Measurements from ENCODE around the gene PAPOLA. TPM values are rescaled to one million over a fixed set of nuclear protein-coding genes. Genes with fewer than 3 reads are reported as not detected.
A peak's percentile ranks its signal among the peaks of the same experiment; 100 is the strongest.

PAPOLA gene
- total RNA-seq, 2 donors from 2014 or later: 163 to 255 TPM

- Mint-ChIP-seq H3K9me3 (no peaks in the 10 kb centered on the region), H3K27ac (peak overlapping the region; percentile 62), H3K36me3 (ENCODE audit: low read depth) (peaks cover 91% of the 10 kb centered on the region), H3K4me3 (no peak overlapping the region), H3K27me3 (no peaks in the 10 kb centered on the region), H3K4me1 (no peaks in the 10 kb centered on the region)
- no peak for ATAC-seq (replicated peaks)
Measured at GRCh38 chr14:96565811-96566210, 63.6 kb downstream of the PAPOLA start.

- Mint-ChIP-seq H3K27ac (no peak overlapping the region), H3K27me3 (no peaks in the 10 kb centered on the region), H3K36me3 (ENCODE audit: low read depth) (peaks cover 84% of the 10 kb centered on the region), H3K4me3 (no peak overlapping the region), H3K9me3 (no peaks in the 10 kb centered on the region), H3K4me1 (no peaks in the 10 kb centered on the region)
- ATAC-seq (replicated peaks): peak; percentile 32
Measured at GRCh38 chr14:96567289-96567899, 65.2 kb downstream of the PAPOLA start.

- Mint-ChIP-seq H3K27me3 (no peaks in the 10 kb centered on the region), H3K9me3 (no peaks in the 10 kb centered on the region), H3K36me3 (ENCODE audit: low read depth) (peaks cover 79% of the 10 kb centered on the region), H3K4me1 (no peaks in the 10 kb centered on the region), H3K4me3 (no peak overlapping the region), H3K27ac (no peak overlapping the region)
- ATAC-seq (replicated peaks): no peak
Measured at GRCh38 chr14:96568621-96569020, 66.4 kb downstream of the PAPOLA start.

GRCh38 chr14:96571311-96571710 is 69.1 kb downstream of the PAPOLA start:
- no peak overlapping the region for H3K27ac Mint-ChIP-seq
- no peaks in the 10 kb centered on the region for H3K9me3 Mint-ChIP-seq
- no peak overlapping the region for H3K4me3 Mint-ChIP-seq
- no peaks in the 10 kb centered on the region for H3K4me1 Mint-ChIP-seq
- H3K27me3 Mint-ChIP-seq: no peaks in the 10 kb centered on the region
- peaks cover 54% of the 10 kb centered on the region for H3K36me3 Mint-ChIP-seq (ENCODE audit: low read depth)
- ATAC-seq (replicated peaks): no peak

- no peaks in the 10 kb centered on the region for H3K4me1 Mint-ChIP-seq
- H3K4me3 Mint-ChIP-seq: no peak overlapping the region
- peaks cover 36% of the 10 kb centered on the region for H3K36me3 Mint-ChIP-seq (ENCODE audit: low read depth)
- no peaks in the 10 kb centered on the region for H3K27me3 Mint-ChIP-seq
- ATAC-seq (replicated peaks): no peak
- no peak overlapping the region for H3K27ac Mint-ChIP-seq
- H3K9me3 Mint-ChIP-seq: no peaks in the 10 kb centered on the region
Measured at GRCh38 chr14:96573473-96574100, 71.4 kb downstream of the PAPOLA start.

- H3K4me3 Mint-ChIP-seq: no peak overlapping the region
- H3K4me1 Mint-ChIP-seq: no peaks in the 10 kb centered on the region
- H3K27me3 Mint-ChIP-seq: no peaks in the 10 kb centered on the region
- peaks cover 30% of the 10 kb centered on the region for H3K36me3 Mint-ChIP-seq (ENCODE audit: low read depth)
- no peak for ATAC-seq (replicated peaks)
- no peaks in the 10 kb centered on the region for H3K9me3 Mint-ChIP-seq
- no peak overlapping the region for H3K27ac Mint-ChIP-seq
Measured at GRCh38 chr14:96574171-96574632, 72.0 kb downstream of the PAPOLA start.

GRCh38 chr14:96574633-96575632 is 72.8 kb downstream of the PAPOLA start:
- H3K27me3 Mint-ChIP-seq: no peaks in the 10 kb centered on the region
- H3K36me3 Mint-ChIP-seq (ENCODE audit: low read depth): peaks cover 22% of the 10 kb centered on the region
- H3K9me3 Mint-ChIP-seq: no peaks in the 10 kb centered on the region
- no peaks in the 10 kb centered on the region for H3K4me1 Mint-ChIP-seq
- no peak for ATAC-seq (replicated peaks)
- H3K4me3 Mint-ChIP-seq: no peak overlapping the region
- no peak overlapping the region for H3K27ac Mint-ChIP-seq

- H3K4me1 Mint-ChIP-seq: no peaks in the 10 kb centered on the region
- no peaks in the 10 kb centered on the region for H3K9me3 Mint-ChIP-seq
- no peak overlapping the region for H3K4me3 Mint-ChIP-seq
- no peaks in the 10 kb centered on the region for H3K27me3 Mint-ChIP-seq
- H3K27ac Mint-ChIP-seq: peak overlapping the region; percentile 2
- peaks cover 14% of the 10 kb centered on the region for H3K36me3 Mint-ChIP-seq (ENCODE audit: low read depth)
- no peak for ATAC-seq (replicated peaks)
Measured at GRCh38 chr14:96576359-96576758, 74.2 kb downstream of the PAPOLA start.

GRCh38 chr14:96576937-96577336 is 74.8 kb downstream of the PAPOLA start:
- H3K9me3 Mint-ChIP-seq: no peaks in the 10 kb centered on the region
- no peak overlapping the region for H3K4me3 Mint-ChIP-seq
- no peaks in the 10 kb centered on the region for H3K4me1 Mint-ChIP-seq
- peaks cover 8% of the 10 kb centered on the region for H3K36me3 Mint-ChIP-seq (ENCODE audit: low read depth)
- H3K27ac Mint-ChIP-seq: peak overlapping the region; percentile 2
- ATAC-seq (replicated peaks): no peak
- no peaks in the 10 kb centered on the region for H3K27me3 Mint-ChIP-seq

GRCh38 chr14:96578619-96579018 is 76.4 kb downstream of the PAPOLA start:
- Mint-ChIP-seq H3K4me3 (no peak overlapping the region), H3K4me1 (no peaks in the 10 kb centered on the region), H3K9me3 (no peaks in the 10 kb centered on the region), H3K27me3 (no peaks in the 10 kb centered on the region), H3K36me3 (ENCODE audit: low read depth) (no peaks in the 10 kb centered on the region), H3K27ac (no peak overlapping the region)
- no peak for ATAC-seq (replicated peaks)

- no peaks in the 10 kb centered on the region for H3K9me3 Mint-ChIP-seq
- no peaks in the 10 kb centered on the region for H3K27me3 Mint-ChIP-seq
- no peak overlapping the region for H3K4me3 Mint-ChIP-seq
- no peaks in the 10 kb centered on the region for H3K4me1 Mint-ChIP-seq
- no peak overlapping the region for H3K27ac Mint-ChIP-seq
- no peaks in the 10 kb centered on the region for H3K36me3 Mint-ChIP-seq (ENCODE audit: low read depth)
- ATAC-seq (replicated peaks): no peak
Measured at GRCh38 chr14:96579358-96579757, 77.2 kb downstream of the PAPOLA start.

- no peaks in the 10 kb centered on the region for H3K27me3 Mint-ChIP-seq
- H3K36me3 Mint-ChIP-seq (ENCODE audit: low read depth): no peaks in the 10 kb centered on the region
- no peak overlapping the region for H3K4me3 Mint-ChIP-seq
- ATAC-seq (replicated peaks): no peak
- H3K27ac Mint-ChIP-seq: no peak overlapping the region
- no peaks in the 10 kb centered on the region for H3K9me3 Mint-ChIP-seq
- no peaks in the 10 kb centered on the region for H3K4me1 Mint-ChIP-seq
Measured at GRCh38 chr14:96579855-96580254, 77.7 kb downstream of the PAPOLA start.

- ATAC-seq (replicated peaks): no peak
- no peak overlapping the region for H3K4me3 Mint-ChIP-seq
- no peaks in the 10 kb centered on the region for H3K4me1 Mint-ChIP-seq
- H3K27me3 Mint-ChIP-seq: no peaks in the 10 kb centered on the region
- H3K27ac Mint-ChIP-seq: no peak overlapping the region
- no peaks in the 10 kb centered on the region for H3K36me3 Mint-ChIP-seq (ENCODE audit: low read depth)
- H3K9me3 Mint-ChIP-seq: no peaks in the 10 kb centered on the region
Measured at GRCh38 chr14:96580566-96580965, 78.4 kb downstream of the PAPOLA start.

- no peak overlapping the region for H3K27ac Mint-ChIP-seq
- no peak for ATAC-seq (replicated peaks)
- H3K27me3 Mint-ChIP-seq: no peaks in the 10 kb centered on the region
- no peaks in the 10 kb centered on the region for H3K36me3 Mint-ChIP-seq (ENCODE audit: low read depth)
- no peaks in the 10 kb centered on the region for H3K9me3 Mint-ChIP-seq
- no peak overlapping the region for H3K4me3 Mint-ChIP-seq
- H3K4me1 Mint-ChIP-seq: no peaks in the 10 kb centered on the region
Measured at GRCh38 chr14:96581026-96581425, 78.8 kb downstream of the PAPOLA start.

Data from activated T-helper 17 cell treated with anti-CD3 and anti-CD28 coated beads, Interleukin-2, amount 50 U/mL, for 72 hours (primary cell).